Hippocampal formation (tissue), 2 donors: ENCODE data around the gene BCO2.
"Not testable (repeated sequence)": the region's sequence is repeated elsewhere in the genome, so short reads cannot be mapped to it uniquely, and the experiment has no call there.

ENCODE experiments used
- DNase-seq, 2 donors: peaks; one replicate each; lab custom pipeline; 2025; lab: John Stamatoyannopoulos, UW

Gene BCO2

GRCh38 chr11:112166562-112166961 is 8.8 kb upstream of the BCO2 start:
- DNase-seq, result no peak

GRCh38 chr11:112167145-112167544 is 8.2 kb upstream of the BCO2 start, which contains the start of gene TEX12:
TSS of gene TEX12 (plus strand) at chr11:112167372. CDS start at chr11:112169269, 1,897 bp downstream.
- DNase-seq, result no peak

DNA sequence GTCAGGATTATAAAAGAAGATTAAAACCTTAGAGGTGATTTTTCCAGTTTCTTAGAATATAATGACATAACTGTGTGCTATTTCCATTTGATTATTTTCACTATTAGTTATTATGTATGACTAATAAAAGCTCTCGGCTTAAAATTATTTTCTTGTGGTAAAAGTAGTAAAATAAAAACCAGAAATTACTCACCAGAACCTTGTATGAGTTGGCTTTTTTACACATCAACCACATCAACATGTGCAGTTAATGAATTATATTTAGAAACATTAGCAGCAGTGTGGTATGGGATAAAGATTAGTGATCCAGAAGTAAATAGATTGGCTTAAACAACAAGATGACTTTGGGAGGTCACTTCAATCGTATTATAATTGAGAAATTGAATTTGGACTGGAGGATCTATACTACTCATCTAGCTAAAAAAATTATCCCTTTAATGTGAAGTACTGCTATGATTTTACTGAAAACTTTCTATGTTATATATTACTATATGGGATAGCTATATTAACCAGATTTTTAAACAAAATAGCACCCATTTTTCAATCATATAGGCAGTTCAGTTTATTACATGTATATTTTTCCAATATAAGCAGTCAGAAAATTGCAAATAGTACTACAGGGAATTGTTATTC is 2.8 kb upstream of the BCO2 start:
- no peak for DNase-seq

GRCh38 chr11:112173152-112173551 is 2.2 kb upstream of the BCO2 start:
- DNase-seq, result no peak

DNA sequence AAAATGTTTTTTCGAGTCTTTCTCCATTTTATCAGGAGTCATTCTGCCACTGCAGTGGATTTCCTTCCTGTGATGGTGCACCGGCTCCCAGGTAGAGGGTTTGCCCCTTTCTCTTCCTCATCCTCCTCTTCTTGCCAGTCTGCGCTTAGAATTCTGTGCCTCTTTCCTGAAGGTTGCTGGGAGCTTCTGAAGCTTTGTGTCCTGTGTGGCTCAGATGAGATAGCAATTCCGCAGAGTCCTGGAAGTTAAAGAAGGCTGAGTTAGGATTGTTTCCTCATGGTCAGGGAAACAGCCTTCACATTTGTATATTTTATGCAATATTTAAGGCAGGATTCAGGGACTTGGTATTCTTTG is 264 bp downstream of the BCO2 start:
- DNase-seq, result peak in 1 of 2 donors; percentile 68

DNA sequence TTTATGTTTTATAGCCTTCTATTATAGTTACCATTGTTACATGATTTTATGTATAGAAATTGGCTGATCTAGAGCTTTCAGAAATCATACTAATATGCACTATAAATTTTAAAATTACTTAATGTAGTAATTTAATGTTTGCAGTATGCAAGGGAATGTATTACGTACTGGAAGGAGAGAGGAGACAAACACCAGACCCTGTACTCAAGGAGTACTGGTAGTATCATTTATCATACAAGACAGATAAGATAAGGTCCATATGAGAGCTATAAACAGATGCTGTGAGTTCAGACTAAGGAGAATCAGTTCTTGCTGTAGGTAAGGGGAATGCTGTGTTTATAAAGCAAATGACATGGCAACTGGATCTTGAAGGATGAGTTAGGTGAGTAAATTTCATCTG is 765 bp downstream of the BCO2 start:
- DNase-seq, result no peak

- no peak for DNase-seq
These were observed 2.3 kb downstream of the BCO2 start for GRCh38 chr11:112177589-112177988.

DNA sequence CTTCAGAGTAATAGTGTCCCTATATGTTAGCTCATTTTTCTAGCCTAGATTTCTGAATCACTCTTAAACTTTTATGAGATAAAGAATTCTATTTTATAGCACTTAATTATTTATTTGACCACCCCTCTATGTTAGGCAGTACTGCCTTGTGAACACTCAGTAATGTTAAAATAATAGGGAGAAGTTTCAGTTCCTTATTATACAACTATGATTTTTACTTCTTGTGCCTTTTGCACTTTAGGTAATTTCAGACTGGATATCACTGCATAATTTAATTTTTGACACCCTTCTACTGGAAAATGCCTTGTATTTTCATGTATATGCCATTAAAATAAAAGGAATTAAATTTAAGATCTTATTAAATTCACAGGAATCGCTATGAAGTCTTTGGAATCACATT is 3.1 kb downstream of the BCO2 start:
- DNase-seq, result no peak

DNA sequence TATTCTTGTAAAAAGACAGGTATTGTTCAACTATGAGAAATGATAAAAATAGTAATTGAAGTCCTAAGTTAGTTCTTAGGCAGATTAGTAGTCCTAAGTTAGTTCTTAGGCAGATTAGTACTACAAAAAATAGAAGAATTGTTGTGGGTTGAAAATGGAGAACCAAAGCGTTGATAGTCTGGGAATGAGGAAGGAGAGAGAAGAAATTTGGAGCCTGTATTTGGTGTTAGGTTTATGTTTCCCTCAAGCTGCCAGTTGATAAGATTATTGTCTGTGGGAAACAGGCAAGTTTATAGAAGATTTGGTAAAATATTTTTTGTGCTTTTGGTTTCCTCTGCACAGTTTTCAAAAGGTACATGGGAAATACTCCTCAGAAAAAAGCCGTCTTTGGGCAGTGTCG is 3.6 kb downstream of the BCO2 start:
- DNase-seq, result no peak

- DNase-seq, result peak; percentile 5 to 41
These were observed 4.3 kb downstream of the BCO2 start for GRCh38 chr11:112179601-112180000.

GRCh38 chr11:112182867-112183266 is 7.6 kb downstream of the BCO2 start:
- DNase-seq, result no peak

GRCh38 chr11:112185883-112186282 is 10.6 kb downstream of the BCO2 start:
- DNase-seq, result no peak

- no peak for DNase-seq
These were observed 11.0 kb downstream of the BCO2 start for GRCh38 chr11:112186304-112186703.

- DNase-seq, result not testable (repeated sequence)
These were observed 19.8 kb downstream of the BCO2 start for GRCh38 chr11:112195113-112195512.

GRCh38 chr11:112195951-112196351 is 20.6 kb downstream of the BCO2 start:
- DNase-seq, result no peak

GRCh38 chr11:112196519-112197087 is 21.3 kb downstream of the BCO2 start:
- no peak for DNase-seq

DNA sequence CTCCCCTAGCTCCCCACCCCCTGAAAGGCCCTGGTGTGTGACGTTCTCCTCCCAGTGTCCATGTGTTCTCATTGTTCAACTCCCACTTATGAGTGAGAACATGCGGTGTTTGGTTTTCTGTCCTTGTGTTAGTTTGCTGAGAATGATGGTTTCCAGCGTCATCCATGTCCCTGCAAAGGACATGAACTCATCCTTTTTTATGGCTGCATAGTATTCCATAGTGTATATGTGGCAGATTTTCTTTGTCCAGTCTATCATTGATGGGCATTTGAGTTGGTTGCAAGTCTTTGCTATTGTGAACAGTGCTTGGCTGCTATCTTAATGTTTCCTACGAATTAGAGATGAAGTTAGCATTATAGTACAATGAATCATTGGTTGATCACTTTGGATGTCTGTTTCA is 23.8 kb downstream of the BCO2 start:
- not testable (repeated sequence) for DNase-seq

DNA sequence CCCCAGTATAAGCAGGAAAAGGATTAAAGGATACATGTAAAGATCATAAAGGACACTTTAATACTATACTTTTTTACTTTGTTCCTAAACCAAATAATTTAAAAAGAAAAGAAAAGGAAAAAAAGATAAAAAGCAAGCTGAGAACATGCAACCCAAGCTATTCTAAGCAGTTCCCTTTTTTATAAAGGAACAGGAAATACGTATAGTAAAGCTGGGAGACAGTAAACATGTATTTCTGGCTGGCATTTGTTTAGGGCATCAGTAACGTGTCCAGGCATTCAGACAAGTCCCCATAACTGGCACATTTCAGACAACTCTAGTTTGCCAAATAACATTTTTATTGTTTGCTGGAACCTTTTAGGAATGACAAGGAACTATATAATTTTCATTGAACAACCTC is 24.9 kb downstream of the BCO2 start:
- no peak for DNase-seq

GRCh38 chr11:112206071-112206470 is 30.8 kb downstream of the BCO2 start:
- no peak for DNase-seq

GRCh38 chr11:112210890-112211289 is 35.6 kb downstream of the BCO2 start:
- DNase-seq, result no peak

DNA sequence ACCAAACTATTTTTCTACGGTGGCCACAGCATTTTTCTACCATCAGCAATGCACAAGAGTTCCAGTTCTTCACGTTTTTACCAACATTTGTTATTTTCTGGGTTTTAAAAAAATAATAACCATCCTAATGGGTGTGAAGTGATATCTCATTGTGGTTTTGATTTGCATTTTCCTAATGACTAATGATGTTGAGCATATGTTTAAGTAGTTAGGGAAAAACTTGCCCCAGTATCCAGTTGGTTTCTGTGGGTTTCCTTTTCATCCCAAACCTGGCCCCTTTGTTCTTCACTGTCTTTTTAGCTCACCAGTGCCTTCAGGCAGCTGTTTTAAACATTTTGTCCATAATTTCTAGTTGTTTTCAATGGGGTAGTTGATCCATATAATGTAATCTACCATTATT is 36.2 kb downstream of the BCO2 start:
- no peak for DNase-seq

- DNase-seq, result no peak
These were observed 37.0 kb downstream of the BCO2 start for GRCh38 chr11:112212290-112212689.

DNA sequence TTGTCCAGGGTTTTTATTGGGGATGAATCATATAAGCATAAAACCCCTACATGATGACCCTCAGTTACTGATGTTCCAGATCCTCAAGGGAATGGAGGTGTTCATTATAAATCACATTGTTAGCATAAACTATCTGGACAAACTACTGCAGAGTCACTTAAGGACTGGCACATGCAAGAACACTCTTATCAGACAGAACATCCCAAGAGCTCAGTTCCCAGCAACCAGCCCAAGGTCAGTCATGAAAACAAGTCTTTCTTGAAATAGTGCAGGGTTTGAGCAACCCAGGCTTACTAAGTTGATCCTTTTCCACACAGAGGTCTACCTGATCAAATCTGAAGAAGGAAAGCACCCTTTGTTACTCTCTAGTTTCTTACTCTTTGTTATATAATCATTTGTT is 37.4 kb downstream of the BCO2 start:
- DNase-seq, result no peak

- no peak for DNase-seq
These were observed 38.4 kb downstream of the BCO2 start for GRCh38 chr11:112213753-112214152.
